IPS-18a (cell line): Measurements from ENCODE around the gene ADCK2.
"Not testable (repeated sequence)": the region's sequence is repeated elsewhere in the genome, so short reads cannot be mapped to it uniquely, and the experiment has no call there.

ENCODE experiments used
- H3K27ac ChIP-seq: one replicate; pipeline ENCODE4 v1.5.1; 2013; ENCODE audit warnings: low read length
- H3K27me3 ChIP-seq: one replicate; pipeline ENCODE4 v1.6.1; 2013; ENCODE audit warnings: mild to moderate bottlenecking, low read length; ENCODE audit not compliant: control insufficient read depth, insufficient read depth
- H3K36me3 ChIP-seq: one replicate; pipeline ENCODE4 v1.6.1; 2013; ENCODE audit warnings: low read depth, low read length; ENCODE audit not compliant: control insufficient read depth
- H3K4me1 ChIP-seq: one replicate; pipeline ENCODE4 v1.6.1; 2013; ENCODE audit warnings: low read depth, low read length; ENCODE audit not compliant: control insufficient read depth
- H3K4me3 ChIP-seq: one replicate; pipeline ENCODE4 v1.5.1; 2013; ENCODE audit warnings: low read length
- H3K9ac ChIP-seq: one replicate; pipeline ENCODE4 v1.6.1; 2013; ENCODE audit warnings: mild to moderate bottlenecking, low read length, moderate library complexity
- H3K9me3 ChIP-seq: one replicate; pipeline ENCODE4 v1.6.1; 2013; ENCODE audit warnings: low read depth, low read length; ENCODE audit not compliant: control insufficient read depth

The ADCK2 gene

GRCh38 chr7:140638173-140638791 lies 34.5 kb upstream of the ADCK2 start:
- Histone ChIP-seq H3K9ac (no peak overlapping the region), H3K36me3 (no peaks in the 10 kb centered on the region), H3K4me1 (peaks cover 27% of the 10 kb centered on the region), H3K4me3 (no peak overlapping the region), H3K27ac (no peak overlapping the region), H3K9me3 (no peaks in the 10 kb centered on the region), H3K27me3 (peaks cover 29% of the 10 kb centered on the region)

- peaks cover 29% of the 10 kb centered on the region for H3K27me3 ChIP-seq
- H3K9ac ChIP-seq: peak overlapping the region; percentile 64
- no peaks in the 10 kb centered on the region for H3K36me3 ChIP-seq
- H3K4me3 ChIP-seq: peak overlapping the region; percentile 75
- H3K27ac ChIP-seq: no peak overlapping the region
- peaks cover 27% of the 10 kb centered on the region for H3K4me1 ChIP-seq
- no peaks in the 10 kb centered on the region for H3K9me3 ChIP-seq
These were observed 33.2 kb upstream of the ADCK2 start for GRCh38 chr7:140639366-140640053.

GRCh38 chr7:140640060-140640637 lies 32.6 kb upstream of the ADCK2 start:
- Histone ChIP-seq H3K9ac (peak overlapping the region; percentile 64), H3K36me3 (no peaks in the 10 kb centered on the region), H3K4me1 (peaks cover 27% of the 10 kb centered on the region), H3K4me3 (peak overlapping the region; percentile 75), H3K27me3 (peaks cover 29% of the 10 kb centered on the region), H3K9me3 (no peaks in the 10 kb centered on the region), H3K27ac (no peak overlapping the region)

GRCh38 chr7:140640727-140641523 lies 31.8 kb upstream of the ADCK2 start, which contains the start of gene DENND2A:
DENND2A (minus strand) TSS chr7:140640813; CDS start chr7:140602397, 38,416 bp downstream.
- Histone ChIP-seq H3K27ac (no peak within 1 kb of the TSS), H3K36me3 (no peaks in the 10 kb centered on the region), H3K9ac (peak within 1 kb of the TSS; percentile 64), H3K27me3 (peaks cover 29% of the 10 kb centered on the region), H3K4me1 (peaks cover 20% of the 10 kb centered on the region), H3K9me3 (no peaks in the 10 kb centered on the region), H3K4me3 (peak within 1 kb of the TSS; percentile 75)

GRCh38 chr7:140641524-140642195 lies 31.1 kb upstream of the ADCK2 start:
- Histone ChIP-seq H3K27me3 (peaks cover 29% of the 10 kb centered on the region), H3K4me3 (peak overlapping the region; percentile 75), H3K27ac (no peak overlapping the region), H3K9me3 (no peaks in the 10 kb centered on the region), H3K4me1 (peaks cover 16% of the 10 kb centered on the region), H3K9ac (peak overlapping the region; percentile 53), H3K36me3 (no peaks in the 10 kb centered on the region)

GRCh38 chr7:140643416-140643815 lies 29.3 kb upstream of the ADCK2 start:
- Histone ChIP-seq H3K4me1 (peaks cover 15% of the 10 kb centered on the region), H3K4me3 (no peak overlapping the region), H3K9me3 (no peaks in the 10 kb centered on the region), H3K9ac (no peak overlapping the region), H3K36me3 (no peaks in the 10 kb centered on the region), H3K27ac (no peak overlapping the region), H3K27me3 (peaks cover 29% of the 10 kb centered on the region)

GRCh38 chr7:140644761-140645160 lies 28.0 kb upstream of the ADCK2 start:
- H3K9me3 ChIP-seq, H3K9ac ChIP-seq, H3K4me3 ChIP-seq, H3K36me3 ChIP-seq, H3K4me1 ChIP-seq, H3K27ac ChIP-seq: not testable (repeated sequence)
- peaks cover 20% of the 10 kb centered on the region for H3K27me3 ChIP-seq

GRCh38 chr7:140645166-140645900 lies 27.4 kb upstream of the ADCK2 start:
- Histone ChIP-seq H3K9ac (no peak overlapping the region), H3K4me1 (peaks cover 9% of the 10 kb centered on the region), H3K27me3 (peaks cover 17% of the 10 kb centered on the region), H3K36me3 (no peaks in the 10 kb centered on the region), H3K9me3 (no peaks in the 10 kb centered on the region), H3K27ac (no peak overlapping the region), H3K4me3 (no peak overlapping the region)

- H3K27ac ChIP-seq: no peak overlapping the region
- H3K9me3 ChIP-seq: no peaks in the 10 kb centered on the region
- H3K4me1 ChIP-seq: peaks cover 9% of the 10 kb centered on the region
- H3K4me3 ChIP-seq: no peak overlapping the region
- H3K9ac ChIP-seq: no peak overlapping the region
- H3K27me3 ChIP-seq: peaks cover 5% of the 10 kb centered on the region
- no peaks in the 10 kb centered on the region for H3K36me3 ChIP-seq
These were observed 25.7 kb upstream of the ADCK2 start for GRCh38 chr7:140646931-140647647.

GRCh38 chr7:140649556-140650205 lies 23.1 kb upstream of the ADCK2 start:
- no peak overlapping the region for H3K9ac ChIP-seq
- peaks cover 9% of the 10 kb centered on the region for H3K4me1 ChIP-seq
- H3K27me3 ChIP-seq: no peaks in the 10 kb centered on the region
- no peaks in the 10 kb centered on the region for H3K36me3 ChIP-seq
- no peak overlapping the region for H3K4me3 ChIP-seq
- H3K9me3 ChIP-seq: no peaks in the 10 kb centered on the region
- no peak overlapping the region for H3K27ac ChIP-seq
